Natural killer cell (primary cell): Measurements from ENCODE around the gene HTR1E. TPM values are rescaled to one million over a fixed set of nuclear protein-coding genes. Genes with fewer than 3 reads are reported as not detected.

Source experiments
- ATAC-seq, 3 donors: fragments of 150-1000 bp in 2 of 3; fragments of 200-7000 bp in 1 of 3; cut with Tn5 transposase; 1 replicate in 1 of 3; 2 replicates in 2 of 3; pipeline ENCODE4 v1.10.0; 2021; ENCODE audit warnings: mild to moderate bottlenecking in 2 of 3, moderate library complexity in 2 of 3
- DNase-seq, 2 donors: peaks; one replicate each; pipeline versions ENCODE4 v3.0.0 to v3.0.0-alpha.2; 2013 to 2021; ENCODE audit warnings: mixed read lengths in 1 of 2
- H3K27ac ChIP-seq: one replicate; pipeline ENCODE4 v1.5.1; 2013; ENCODE audit warnings: mild to moderate bottlenecking, low read length
- H3K27me3 ChIP-seq: one replicate; pipeline ENCODE4 v1.6.1; 2013; ENCODE audit warnings: low read length; ENCODE audit not compliant: control insufficient read depth, insufficient read depth
- H3K36me3 ChIP-seq: one replicate; pipeline ENCODE4 v1.6.1; 2013; ENCODE audit warnings: low read length; ENCODE audit not compliant: control insufficient read depth, insufficient read depth
- H3K4me1 ChIP-seq: one replicate; pipeline ENCODE4 v1.6.1; 2013; ENCODE audit warnings: low read length; ENCODE audit not compliant: control insufficient read depth, insufficient read depth
- H3K4me3 ChIP-seq: one replicate; pipeline ENCODE4 v1.5.1; 2013; ENCODE audit warnings: low read length
- H3K9me3 ChIP-seq: one replicate; pipeline ENCODE4 v1.6.1; 2013; ENCODE audit warnings: low read length; ENCODE audit not compliant: control insufficient read depth, insufficient read depth
- H3K27ac Mint-ChIP-seq, 2 donors: one replicate each; pipeline ENCODE4 v1.8.0; 2022; ENCODE audit warnings: mild to moderate bottlenecking in 2 of 2, mixed read lengths in 2 of 2, moderate library complexity in 1 of 2
- H3K27me3 Mint-ChIP-seq, 2 donors: one replicate each; pipeline ENCODE4 v1.8.0; 2022; ENCODE audit warnings: low read depth in 2 of 2, mixed read lengths in 2 of 2
- H3K36me3 Mint-ChIP-seq: one replicate; pipeline ENCODE4 v1.8.0; 2022; ENCODE audit warnings: mixed read lengths
- H3K4me1 Mint-ChIP-seq, 2 donors: one replicate each; pipeline ENCODE4 v1.8.0; 2022; ENCODE audit warnings: mixed read lengths in 2 of 2
- H3K4me3 Mint-ChIP-seq: one replicate; pipeline ENCODE4 v1.8.0; 2022; ENCODE audit warnings: mild to moderate bottlenecking, moderate library complexity, mixed read lengths
- H3K9me3 Mint-ChIP-seq, 2 donors: one replicate each; pipeline ENCODE4 v1.8.0; 2022; ENCODE audit warnings: mixed read lengths in 2 of 2
- WGBS: methylation state at CpG from one replicate; pipeline ENCODE4 v1.1.7; 2013; ENCODE audit warnings: missing lambda C conversion rate; ENCODE audit not compliant: insufficient coverage; 5-methylcytosine and 5-hydroxymethylcytosine counted together
- intact Hi-C: fragments of 100-400 bp; cut with micrococcal nuclease; formaldehyde crosslinking; loops from one replicate; pipeline ENCODE4 v1.14.2; 2022
- total RNA-seq, 4 donors: library from RNA; stranded (reverse); fragments of 120-200 nt in 1 of 4; gene quantifications; one replicate each; pipeline versions ENCODE4 v1.2.3 to v1.2.4, GENCODE V29; 2013 to 2022
- TF ChIP-seq, protein P1 (sequence below): fragments of 200-600 bp; IDR thresholded peaks from one replicate; pipeline ENCODE4 v1.8.0; 2022; ENCODE audit warnings: antibody characterized with exemption

HTR1E gene
- total RNA-seq, 3 donors from 2014 or later (not counting 1 experiment from before 2014, with no cell fraction given): not detected

DNA sequence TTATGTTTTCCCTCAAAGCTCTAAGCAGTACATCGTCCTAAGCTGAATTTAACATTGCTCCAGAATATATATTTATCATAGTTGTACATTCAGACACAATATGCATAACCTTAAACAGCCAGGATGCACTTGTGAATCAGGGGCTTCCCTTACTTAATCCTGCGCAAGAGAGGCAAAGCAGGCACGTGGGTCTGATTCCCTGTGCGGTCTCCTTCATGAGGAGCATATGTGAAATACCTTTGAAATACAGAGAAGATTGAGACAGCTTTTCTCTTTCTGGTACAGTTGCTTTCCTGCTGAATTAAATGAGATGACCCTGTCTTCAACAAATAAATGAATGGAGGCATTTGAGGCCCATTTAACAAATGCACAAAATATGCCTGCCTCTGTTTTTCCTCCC lies 1.5 kb downstream of the HTR1E start:
- 58% methylated on average over 4 of the region's 4 CpGs for WGBS
- Mint-ChIP-seq H3K4me3 (no peak overlapping the region), H3K9me3 (peaks cover 2% of the 10 kb centered on the region in 2 donors), H3K36me3 (no peaks in the 10 kb centered on the region), H3K27ac (no peak overlapping the region), H3K27me3 (peaks cover 14 to 21% of the 10 kb centered on the region in 2 donors), H3K4me1 (no peaks in the 10 kb centered on the region)
- no peaks in the 10 kb centered on the region for H3K9me3 ChIP-seq
- ATAC-seq (no peak), DNase-seq (no peak)
- no peaks in the 10 kb centered on the region for H3K4me1 ChIP-seq
- H3K36me3 ChIP-seq: no peaks in the 10 kb centered on the region
- TF ChIP-seq, protein P1, sequence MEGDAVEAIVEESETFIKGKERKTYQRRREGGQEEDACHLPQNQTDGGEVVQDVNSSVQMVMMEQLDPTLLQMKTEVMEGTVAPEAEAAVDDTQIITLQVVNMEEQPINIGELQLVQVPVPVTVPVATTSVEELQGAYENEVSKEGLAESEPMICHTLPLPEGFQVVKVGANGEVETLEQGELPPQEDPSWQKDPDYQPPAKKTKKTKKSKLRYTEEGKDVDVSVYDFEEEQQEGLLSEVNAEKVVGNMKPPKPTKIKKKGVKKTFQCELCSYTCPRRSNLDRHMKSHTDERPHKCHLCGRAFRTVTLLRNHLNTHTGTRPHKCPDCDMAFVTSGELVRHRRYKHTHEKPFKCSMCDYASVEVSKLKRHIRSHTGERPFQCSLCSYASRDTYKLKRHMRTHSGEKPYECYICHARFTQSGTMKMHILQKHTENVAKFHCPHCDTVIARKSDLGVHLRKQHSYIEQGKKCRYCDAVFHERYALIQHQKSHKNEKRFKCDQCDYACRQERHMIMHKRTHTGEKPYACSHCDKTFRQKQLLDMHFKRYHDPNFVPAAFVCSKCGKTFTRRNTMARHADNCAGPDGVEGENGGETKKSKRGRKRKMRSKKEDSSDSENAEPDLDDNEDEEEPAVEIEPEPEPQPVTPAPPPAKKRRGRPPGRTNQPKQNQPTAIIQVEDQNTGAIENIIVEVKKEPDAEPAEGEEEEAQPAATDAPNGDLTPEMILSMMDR: no peak
- no peak overlapping the region for H3K4me3 ChIP-seq
- intact Hi-C loops: no loop called here
- peaks cover 6% of the 10 kb centered on the region for H3K27me3 ChIP-seq
- H3K27ac ChIP-seq: no peak overlapping the region

DNA sequence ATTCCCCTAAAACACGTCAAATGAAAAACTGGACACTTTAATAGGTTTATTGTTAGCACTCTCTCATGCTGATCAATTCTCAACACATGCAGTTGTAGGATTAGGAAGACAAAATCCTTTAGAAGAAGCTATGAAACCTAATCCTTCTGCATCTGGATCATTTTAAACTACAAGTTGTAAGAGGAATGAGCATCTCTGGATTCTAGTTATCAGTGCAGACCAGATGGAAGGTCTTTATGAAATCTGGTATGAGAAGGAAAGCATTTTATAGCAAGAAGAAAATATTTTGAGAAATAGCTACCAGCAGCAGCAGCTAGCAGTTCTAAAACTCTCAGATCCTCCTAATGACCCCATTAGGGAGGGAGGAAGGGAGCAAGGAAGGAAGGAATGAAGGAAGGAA lies 4.1 kb downstream of the HTR1E start:
- ATAC-seq (no peak), DNase-seq (no peak)
- WGBS: 100% methylated on average over 1 of the region's 1 CpG
- no peaks in the 10 kb centered on the region for H3K36me3 Mint-ChIP-seq
- Histone ChIP-seq H3K27me3 (peaks cover 6% of the 10 kb centered on the region), H3K27ac (no peak overlapping the region), H3K4me3 (no peak overlapping the region), H3K4me1 (no peaks in the 10 kb centered on the region), H3K36me3 (no peaks in the 10 kb centered on the region), H3K9me3 (no peaks in the 10 kb centered on the region)
- H3K27me3 Mint-ChIP-seq: peaks cover 7 to 17% of the 10 kb centered on the region in 2 donors
- TF ChIP-seq, protein P1: no peak
- no peaks in the 10 kb centered on the region for H3K4me1 Mint-ChIP-seq
- H3K9me3 Mint-ChIP-seq: peaks cover 2% of the 10 kb centered on the region in 2 donors
- intact Hi-C loops: no loop called here
- H3K27ac Mint-ChIP-seq: no peak overlapping the region
- H3K4me3 Mint-ChIP-seq: no peak overlapping the region

DNA sequence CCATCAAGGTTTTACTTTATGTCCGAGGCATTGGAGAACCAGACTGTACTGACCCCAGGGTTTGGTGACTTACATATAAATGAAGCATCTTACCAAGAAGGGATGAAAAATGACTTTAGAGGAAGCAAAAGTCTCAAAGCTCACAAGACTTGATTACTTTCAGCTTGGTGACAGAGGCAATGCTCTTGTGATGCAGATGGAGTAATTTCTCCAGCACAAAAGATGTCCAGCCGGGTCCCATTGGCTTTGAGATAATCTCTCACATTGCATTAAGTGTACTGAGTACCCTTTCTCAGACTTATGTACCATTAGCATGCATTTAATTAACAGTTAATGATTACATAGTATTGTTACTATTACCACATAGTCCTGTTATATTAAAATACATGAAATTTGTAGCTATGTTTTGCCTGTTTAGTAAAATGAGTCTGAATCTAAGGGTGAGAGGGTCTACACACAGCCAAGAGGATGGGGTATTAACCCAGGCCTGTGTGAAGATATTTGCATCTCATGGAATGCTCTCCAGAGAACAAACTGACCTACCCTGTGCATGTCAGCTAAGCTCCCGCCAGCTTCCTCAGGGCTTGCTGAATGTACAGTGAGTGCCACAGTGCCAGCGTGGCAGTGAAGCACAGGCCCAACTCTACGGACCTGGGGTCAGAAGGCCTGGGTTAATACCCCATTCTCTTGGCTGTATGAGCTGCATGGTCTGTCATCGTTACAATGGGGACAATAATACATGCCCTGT lies 5.6 kb downstream of the HTR1E start:
- Histone ChIP-seq H3K9me3 (no peaks in the 10 kb centered on the region), H3K4me1 (no peaks in the 10 kb centered on the region), H3K36me3 (no peaks in the 10 kb centered on the region), H3K27me3 (peaks cover 1% of the 10 kb centered on the region), H3K4me3 (no peak overlapping the region), H3K27ac (no peak overlapping the region)
- WGBS: 77% methylated on average over 6 of the region's 6 CpGs
- intact Hi-C loops: no loop called here
- ATAC-seq (no peak), DNase-seq (no peak)
- TF ChIP-seq, protein P1: no peak
- Mint-ChIP-seq H3K36me3 (no peaks in the 10 kb centered on the region), H3K9me3 (peaks cover 2% of the 10 kb centered on the region in 2 donors), H3K27ac (no peak overlapping the region), H3K27me3 (peaks cover 0 to 10% of the 10 kb centered on the region in 2 donors), H3K4me3 (no peak overlapping the region), H3K4me1 (no peaks in the 10 kb centered on the region)
